Measurements from ENCODE around the gene BEX2. TPM values are rescaled to one million over a fixed set of nuclear protein-coding genes. Genes with fewer than 3 reads are reported as not detected.

BEX2 gene
- total RNA-seq (2013; cell fraction: nucleolus; rRNA removed), result 0.69 and 0.73 TPM in 2 replicates
- total RNA-seq (2014; rRNA removed) (0.27 and 0.79 TPM in 2 replicates), total RNA-seq (2014; rRNA removed; fragmentation: Illumina TruSeq; extraction: Trizol) (0.72 and 1.2 TPM in 2 replicates), total RNA-seq (2021) (0.56 and 0.80 TPM in 2 replicates), polyA plus RNA-seq (2011; rRNA removed) (2.8 and 3.4 TPM in 2 replicates), polyA plus RNA-seq (2014; fragmentation: Illumina TruSeq; extraction: Trizol) (0.91 and 2.7 TPM in 2 replicates), polyA plus RNA-seq (2014; fragmentation: Nextera tagmentation; extraction: Ambion mirVana) (1 to 10 TPM in 1 of 2 experiments, under 1 TPM in 1; 0.52 to 1.3 TPM), polyA plus RNA-seq (2014; rRNA removed) (0.72 and 1.0 TPM in 2 replicates), polyA plus RNA-seq (2016; fragmentation: Nextera tagmentation; extraction: Ambion mirVana) (under 1 TPM; 0.33 to 0.95 TPM), polyA minus RNA-seq (2011; rRNA and poly(A)+ RNA removed) (0.51 and 1.6 TPM in 2 replicates), Bru-seq, nascent RNA (percentile 36 among the genes with signal in this experiment), BruChase-seq, experiment 1, labeled RNA remaining after a 6-hour chase (percentile 49 among the genes with signal in this experiment), BruChase-seq, experiment 2, labeled RNA remaining after a 2-hour chase (percentile 35 among the genes with signal in this experiment)
- polyA plus RNA-seq (2011; ENCODE audit: low read depth), result 6.6 TPM
- polyA plus RNA-seq (2011; cell fraction: cytosol; rRNA removed), result 1.3 and 1.4 TPM in 2 replicates
- polyA plus RNA-seq (2011; cell fraction: nucleus; rRNA removed), result 1.9 and 2.6 TPM in 2 replicates
- polyA plus RNA-seq (2012), result 7.1 and 7.7 TPM in 2 replicates
- polyA minus RNA-seq (2011; cell fraction: cytosol; rRNA and poly(A)+ RNA removed), result not detected in 2 replicates
- not detected in 2 replicates for polyA minus RNA-seq (2011; cell fraction: nucleus; rRNA and poly(A)+ RNA removed)
- long read RNA-seq, experiment 1, result 0 reads
- long read RNA-seq, experiment 2, partial matches to known transcripts, result 0 of 1 reads
- long read RNA-seq, experiment 2, other reads (novel, unspliced or antisense), result 0 of 1 reads

DNA sequence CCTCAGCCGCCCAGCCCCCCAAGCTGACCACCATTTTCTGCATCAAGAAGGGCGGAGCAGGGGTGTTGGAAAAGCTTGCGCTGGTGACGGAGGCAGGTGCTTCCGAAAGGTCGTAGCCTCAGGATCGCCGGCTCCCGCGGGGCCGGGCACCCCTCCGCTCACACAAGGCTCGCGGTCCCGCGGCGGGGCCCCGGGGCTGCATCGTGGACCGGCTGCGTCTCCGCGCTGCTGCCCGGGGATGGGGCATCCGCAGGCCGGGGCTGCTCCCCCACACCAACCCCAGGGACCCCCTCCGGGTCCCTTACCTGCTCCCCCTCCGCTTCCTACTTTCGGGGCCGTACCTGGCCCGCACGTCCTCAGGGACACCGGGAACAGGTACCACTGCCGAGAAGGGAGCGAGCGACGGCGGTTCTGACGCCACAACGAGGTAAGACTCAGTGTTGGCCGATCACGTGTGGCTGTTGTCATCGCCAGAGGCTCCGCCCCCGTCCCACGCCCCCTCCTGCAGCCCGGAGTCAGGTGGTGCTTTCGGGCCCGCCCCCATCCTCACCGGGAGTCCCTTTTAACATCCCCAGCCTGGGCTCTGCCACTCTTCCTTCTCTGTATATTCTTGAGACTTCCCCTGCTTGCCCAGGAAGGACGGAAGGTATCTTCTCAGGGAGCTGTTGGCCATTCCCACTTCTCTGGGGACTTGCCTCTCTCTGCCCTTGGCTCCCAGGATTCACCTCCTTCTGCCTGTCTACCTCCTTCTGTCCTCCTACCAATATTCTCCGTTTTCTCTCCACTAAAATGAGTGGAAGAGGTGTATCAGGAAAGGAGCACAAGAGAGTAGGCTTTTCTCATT is at the start of gene BEX2:
TSS of gene BEX2 (minus strand) at position 436 of the 844 bp plus-strand sequence. CDS start 1,014 bp downstream, outside the sequence.
- TF ChIP-seq, protein P1, sequence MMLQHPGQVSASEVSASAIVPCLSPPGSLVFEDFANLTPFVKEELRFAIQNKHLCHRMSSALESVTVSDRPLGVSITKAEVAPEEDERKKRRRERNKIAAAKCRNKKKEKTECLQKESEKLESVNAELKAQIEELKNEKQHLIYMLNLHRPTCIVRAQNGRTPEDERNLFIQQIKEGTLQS (IDR thresholded peaks at IDR 0.05; ENCODE audit: borderline replicate concordance, extremely low read depth, low read depth, low read length), result 0 out of 2 replicates have a peak, but pooled peaks have one; percentile 6
- TF ChIP-seq EGR1 (IDR thresholded peaks at IDR 0.05; ENCODE audit: borderline replicate concordance in 1 of 2, low read depth in 2 of 2, low read length in 2 of 2) (peak in 1 of 2 experiments; percentile 37; a peak in 1 of 3 replicates), CREB1 (IDR thresholded peaks at IDR 0.05; ENCODE audit: low read depth) (peak; percentile 67; the same call in 1 of the 2 replicates), ATF7 (IDR thresholded peaks at IDR 0.05; ENCODE audit: low read depth) (no peak), BHLHE40 (IDR thresholded peaks at IDR 0.05; ENCODE audit: borderline replicate concordance in 1 of 2, low read depth in 2 of 2, low read length in 1 of 2) (peak; percentile 44 to 56; a peak in 2 of 4 replicates), CREM (IDR thresholded peaks at IDR 0.05; ENCODE audit: low read depth) (peak; percentile 51; the same call in 1 of the 2 replicates), SUZ12 (IDR thresholded peaks at IDR 0.05; ENCODE audit: unreplicated experiment) (no peak), SMC3 (IDR thresholded peaks at IDR 0.05; ENCODE audit: borderline replicate concordance, low read length) (no peak), RAD51 (IDR thresholded peaks at IDR 0.05) (peak; percentile 62; the same call in 1 of the 2 replicates), POLR2A (IDR thresholded peaks at IDR 0.05; ENCODE audit: low read depth, low read length) (peak; percentile 74)
- TF ChIP-seq, protein P2, sequence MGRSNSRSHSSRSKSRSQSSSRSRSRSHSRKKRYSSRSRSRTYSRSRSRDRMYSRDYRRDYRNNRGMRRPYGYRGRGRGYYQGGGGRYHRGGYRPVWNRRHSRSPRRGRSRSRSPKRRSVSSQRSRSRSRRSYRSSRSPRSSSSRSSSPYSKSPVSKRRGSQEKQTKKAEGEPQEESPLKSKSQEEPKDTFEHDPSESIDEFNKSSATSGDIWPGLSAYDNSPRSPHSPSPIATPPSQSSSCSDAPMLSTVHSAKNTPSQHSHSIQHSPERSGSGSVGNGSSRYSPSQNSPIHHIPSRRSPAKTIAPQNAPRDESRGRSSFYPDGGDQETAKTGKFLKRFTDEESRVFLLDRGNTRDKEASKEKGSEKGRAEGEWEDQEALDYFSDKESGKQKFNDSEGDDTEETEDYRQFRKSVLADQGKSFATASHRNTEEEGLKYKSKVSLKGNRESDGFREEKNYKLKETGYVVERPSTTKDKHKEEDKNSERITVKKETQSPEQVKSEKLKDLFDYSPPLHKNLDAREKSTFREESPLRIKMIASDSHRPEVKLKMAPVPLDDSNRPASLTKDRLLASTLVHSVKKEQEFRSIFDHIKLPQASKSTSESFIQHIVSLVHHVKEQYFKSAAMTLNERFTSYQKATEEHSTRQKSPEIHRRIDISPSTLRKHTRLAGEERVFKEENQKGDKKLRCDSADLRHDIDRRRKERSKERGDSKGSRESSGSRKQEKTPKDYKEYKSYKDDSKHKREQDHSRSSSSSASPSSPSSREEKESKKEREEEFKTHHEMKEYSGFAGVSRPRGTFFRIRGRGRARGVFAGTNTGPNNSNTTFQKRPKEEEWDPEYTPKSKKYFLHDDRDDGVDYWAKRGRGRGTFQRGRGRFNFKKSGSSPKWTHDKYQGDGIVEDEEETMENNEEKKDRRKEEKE (IDR thresholded peaks at IDR 0.05), result no peak
- TF ChIP-seq, protein P3, sequence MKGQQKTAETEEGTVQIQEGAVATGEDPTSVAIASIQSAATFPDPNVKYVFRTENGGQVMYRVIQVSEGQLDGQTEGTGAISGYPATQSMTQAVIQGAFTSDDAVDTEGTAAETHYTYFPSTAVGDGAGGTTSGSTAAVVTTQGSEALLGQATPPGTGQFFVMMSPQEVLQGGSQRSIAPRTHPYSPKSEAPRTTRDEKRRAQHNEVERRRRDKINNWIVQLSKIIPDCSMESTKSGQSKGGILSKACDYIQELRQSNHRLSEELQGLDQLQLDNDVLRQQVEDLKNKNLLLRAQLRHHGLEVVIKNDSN (IDR thresholded peaks at IDR 0.05; ENCODE audit: borderline replicate concordance, extremely low read length, insufficient read depth, low read depth, low read length), result peak; percentile 83
- RAD21 ChIA-PET (ENCODE audit: unreplicated experiment), result no interaction called here
- FAIRE-seq (no peak), ATAC-seq (peak; percentile 94), DNase-seq (ENCODE audit: low read depth, low spot score) (no peak)
- H3K36me3 ChIP-seq (ENCODE audit: control insufficient read depth in 2 of 2, insufficient read depth in 2 of 2, low read length in 1 of 2), result no peaks in the 10 kb centered on the region
- H3K27ac ChIP-seq (ENCODE audit: control insufficient read depth, insufficient read depth), result no peak within 1 kb of the TSS
- SMC1A ChIA-PET (ENCODE audit: uncharacterized antibody, unreplicated experiment), result no interaction called here
- H2AFZ ChIP-seq (ENCODE audit: control insufficient read depth, low read depth, low read length), result peak within 1 kb of the TSS; percentile 61
- WGBS (ENCODE audit: insufficient coverage, insufficient replicate concordance, low lambda C conversion rate, missing lambda C conversion rate), result 16% methylated on average over 33 of the region's 52 CpGs
- H3K27me3 ChIP-seq (replicated peaks in 1 of 2; ENCODE audit: control insufficient read depth in 2 of 2, insufficient read depth in 2 of 2, low read length in 1 of 2), result no peaks in the 10 kb centered on the region
- CTCF ChIA-PET, result interaction anchor here (0.7 kb wide), 1 partner anchor 508 kb away, joined by 4 read pairs; no protein-coding TSS in a partner anchor
- no peak within 1 kb of the TSS for H3K9ac ChIP-seq (ENCODE audit: control insufficient read depth, insufficient read depth, low read length)
- H3K4me1 ChIP-seq (ENCODE audit: control insufficient read depth, insufficient read depth, low read length), result no peaks in the 10 kb centered on the region
- H3K4me3 ChIP-seq, result peak within 1 kb of the TSS; percentile 50; the same call in 1 of the 2 replicates
- BruUV-seq (replicated peaks), result no TSS peak
- no peaks in the 10 kb centered on the region for H4K20me1 ChIP-seq (ENCODE audit: control insufficient read depth, insufficient read depth)
- no peaks in the 10 kb centered on the region for H3K79me2 ChIP-seq (ENCODE audit: control insufficient read depth, insufficient read depth, low read length)
- in situ Hi-C loops (cut with MboI) (no loop called here), intact Hi-C loops (cut with micrococcal nuclease; ENCODE audit: unreplicated experiment) (no loop called here)
- peak within 1 kb of the TSS; percentile 59 for H3K4me2 ChIP-seq (ENCODE audit: control insufficient read depth, insufficient read depth)
- POLR2A ChIA-PET, result no interaction called here
- H3K9me3 ChIP-seq (replicated peaks; ENCODE audit: control insufficient read depth, insufficient read depth, low read length), result no peaks in the 10 kb centered on the region
